Right lung (tissue), 5 donors: ENCODE data around the gene FLT1. TPM values are rescaled to one million over a fixed set of nuclear protein-coding genes. Genes with fewer than 3 reads are reported as not detected.

ENCODE experiments used
- DNase-seq, 2 donors: peaks; one replicate each; pipeline ENCODE4 v3.0.0-alpha.2; 2013
- polyA plus RNA-seq, 5 donors: library from polyadenylated mRNA; unstranded; fragments of 120-200 nt; gene quantifications; one replicate each; pipeline versions ENCODE4 v1.2.1 to v1.2.3, GENCODE V29; 2013; ENCODE audit warnings: inconsistent platforms in 1 of 5, low replicate concordance in 1 of 5; ENCODE audit not compliant: insufficient read length in 5 of 5, insufficient read depth in 1 of 5

Gene FLT1
- polyA plus RNA-seq, 5 donors, result 17.7 to 28.3 (median 22.9) TPM

DNA sequence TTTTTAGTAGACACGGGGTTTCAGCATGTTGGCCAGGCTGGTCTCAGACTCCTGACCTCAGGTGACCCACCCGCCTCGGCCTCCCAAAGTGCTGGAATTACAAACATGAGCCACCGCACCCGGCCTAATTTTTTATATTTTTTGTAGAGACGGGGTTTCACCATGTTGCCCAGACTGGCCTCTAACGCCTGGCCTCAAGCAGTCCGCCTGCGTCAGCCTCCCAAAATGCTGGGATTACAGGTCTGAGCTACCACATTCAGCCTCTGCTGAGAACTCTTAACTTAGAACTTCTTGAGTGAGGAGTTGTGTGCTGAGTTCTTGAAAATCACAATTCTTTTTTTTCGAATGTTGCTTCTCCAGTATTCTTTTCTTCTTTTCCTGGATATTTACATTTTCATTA is 244.4 kb downstream of the FLT1 start:
- DNase-seq, result no peak

Other genes starting within 250 kb of the FLT1 start
- 10 to 100 TPM; 59.8 to 76.3 (median 65.3) TPM for gene POMP, start 164.0 kb upstream of the FLT1 start, polyA plus RNA-seq
- gene SLC46A3, start 223.8 kb upstream of the FLT1 start, polyA plus RNA-seq, result 1 to 10 TPM; 1.5 to 2.1 (median 1.6) TPM